H9 (cell line): ENCODE measurements around the gene UPF3A. TPM values are rescaled to one million over a fixed set of nuclear protein-coding genes. Genes with fewer than 3 reads are reported as not detected.
A peak's percentile ranks its signal among the peaks of the same experiment; 100 is the strongest.

Source experiments
- DNase-seq: peaks from one replicate; pipeline ENCODE4 v3.0.0-alpha.2; 2017
- H2AFZ ChIP-seq: one replicate; pipeline ENCODE4 v1.6.1; 2013; ENCODE audit warnings: mild to moderate bottlenecking, low read length, control low read depth, moderate library complexity
- H2AK5ac ChIP-seq: 2 replicates; pipeline ENCODE4 v1.6.1; 2013; ENCODE audit warnings: low read length, control low read depth, mixed read lengths; ENCODE audit not compliant: insufficient read length
- H2BK120ac ChIP-seq: one replicate; pipeline ENCODE4 v1.6.1; 2013; ENCODE audit warnings: low read depth, mild to moderate bottlenecking, low read length, control low read depth, inconsistent platforms; ENCODE audit not compliant: poor library complexity, severe bottlenecking
- H2BK12ac ChIP-seq: 2 replicates; pipeline ENCODE4 v1.6.1; 2013; ENCODE audit warnings: low read length, control low read depth, mixed read lengths, low read depth; ENCODE audit not compliant: insufficient read length
- H2BK15ac ChIP-seq: 2 replicates; pipeline ENCODE4 v1.6.1; 2013; ENCODE audit warnings: low read depth, low read length, control low read depth
- H2BK20ac ChIP-seq: one replicate; pipeline ENCODE4 v1.6.1; 2013; ENCODE audit warnings: low read depth, mild to moderate bottlenecking, low read length, control low read depth, inconsistent platforms; ENCODE audit not compliant: poor library complexity, severe bottlenecking
- H2BK5ac ChIP-seq: 2 replicates; pipeline ENCODE4 v1.6.1; 2013; ENCODE audit warnings: low read length, control low read depth, mixed read lengths; ENCODE audit not compliant: insufficient read length
- H3K14ac ChIP-seq: 2 replicates; pipeline ENCODE4 v1.6.1; 2013; ENCODE audit warnings: low read length, control low read depth; ENCODE audit not compliant: insufficient read depth
- H3K18ac ChIP-seq: 2 replicates; pipeline ENCODE4 v1.6.1; 2013; ENCODE audit warnings: low read depth, mild to moderate bottlenecking, mixed read lengths, low read length, control low read depth; ENCODE audit not compliant: insufficient read length
- H3K23ac ChIP-seq: 2 replicates; pipeline ENCODE4 v1.6.1; 2013; ENCODE audit warnings: low read length, control low read depth, mixed read lengths, low read depth; ENCODE audit not compliant: insufficient read length
- H3K23me2 ChIP-seq: 2 replicates; pipeline ENCODE4 v1.6.1; 2013; ENCODE audit warnings: low read depth, mild to moderate bottlenecking, mixed read lengths, low read length, control low read depth; ENCODE audit not compliant: insufficient read length, poor library complexity, severe bottlenecking
- H3K27ac ChIP-seq: 2 replicates; pipeline ENCODE4 v1.5.1; 2013; ENCODE audit warnings: low read length, control low read depth, mixed read lengths, low read depth; ENCODE audit not compliant: insufficient read length
- H3K27me3 ChIP-seq: 2 replicates; pipeline ENCODE4 v1.6.1; 2013; ENCODE audit warnings: low read length, control low read depth, inconsistent platforms; ENCODE audit not compliant: insufficient read depth
- H3K4ac ChIP-seq: 2 replicates; pipeline ENCODE4 v1.6.1; 2013; ENCODE audit warnings: low read depth, mild to moderate bottlenecking, control low read depth, inconsistent platforms, low read length, moderate library complexity
- H3K4me1 ChIP-seq: 2 replicates; pipeline ENCODE4 v1.6.1; 2013; ENCODE audit warnings: low read length, control low read depth, inconsistent platforms; ENCODE audit not compliant: insufficient read depth
- H3K4me2 ChIP-seq: 2 replicates; pipeline ENCODE4 v1.6.1; 2013; ENCODE audit warnings: low read length, control low read depth, mixed read lengths; ENCODE audit not compliant: insufficient read length, insufficient read depth
- H3K56ac ChIP-seq: 2 replicates; pipeline ENCODE4 v1.6.1; 2013; ENCODE audit warnings: low read depth, mild to moderate bottlenecking, mixed read lengths, low read length, control low read depth; ENCODE audit not compliant: insufficient read length
- H3K79me1 ChIP-seq: 2 replicates; pipeline ENCODE4 v1.6.1; 2013; ENCODE audit warnings: low read depth, mild to moderate bottlenecking, moderate library complexity, low read length, control low read depth, inconsistent platforms; ENCODE audit not compliant: insufficient read depth, poor library complexity, severe bottlenecking
- H3K79me2 ChIP-seq: 2 replicates; pipeline ENCODE4 v1.6.1; 2013; ENCODE audit warnings: low read length, control low read depth, inconsistent platforms; ENCODE audit not compliant: insufficient read depth
- H3K9ac ChIP-seq: 2 replicates; pipeline ENCODE4 v1.6.1; 2013; ENCODE audit warnings: low read length, control low read depth, mixed read lengths; ENCODE audit not compliant: insufficient read length; ENCODE audit errors: extremely low read depth
- H3K9me3 ChIP-seq: one replicate; pipeline ENCODE4 v1.6.1; 2013; ENCODE audit warnings: low read depth, low read length, inconsistent platforms; ENCODE audit not compliant: control insufficient read depth
- H3T11ph ChIP-seq: one replicate; pipeline ENCODE4 v1.6.1; 2013; ENCODE audit warnings: mild to moderate bottlenecking, low read length, control low read depth, inconsistent platforms
- H4K20me1 ChIP-seq: one replicate; pipeline ENCODE4 v1.6.1; 2013; ENCODE audit not compliant: control insufficient read depth, insufficient read length, insufficient read depth
- H4K5ac ChIP-seq: 2 replicates; pipeline ENCODE4 v1.6.1; 2013; ENCODE audit warnings: low read depth, mild to moderate bottlenecking, mixed read lengths, low read length, control low read depth; ENCODE audit not compliant: insufficient read length
- H4K8ac ChIP-seq: replicated peaks from 2 replicates; pipeline ENCODE4 v1.6.1; 2013; ENCODE audit warnings: low read length, control low read depth, mixed read lengths, low read depth; ENCODE audit not compliant: insufficient read length
- H4K91ac ChIP-seq: 2 replicates; pipeline ENCODE4 v1.6.1; 2013; ENCODE audit warnings: low read depth, mild to moderate bottlenecking, moderate library complexity, mixed read lengths, low read length, control low read depth; ENCODE audit not compliant: insufficient read length
- H3K27ac Mint-ChIP-seq, 3 experiments: 2 replicates in 2 of 3; 3 replicates in 1 of 3; pipeline ENCODE4 v1.8.0; 2020 to 2021; ENCODE audit warnings: mixed read lengths in 3 of 3, mild to moderate bottlenecking in 1 of 3, moderate library complexity in 1 of 3
- H3K27me3 Mint-ChIP-seq: 2 replicates; pipeline ENCODE4 v1.8.0; 2021; ENCODE audit warnings: low read depth, mild to moderate bottlenecking, moderate library complexity, mixed read lengths
- H3K36me3 Mint-ChIP-seq, 3 experiments: 2 replicates in 2 of 3; 3 replicates in 1 of 3; pipeline ENCODE4 v1.8.0; 2020 to 2021; ENCODE audit warnings: low read depth in 3 of 3, mixed read lengths in 3 of 3; ENCODE audit not compliant: insufficient read depth in 1 of 3
- H3K4me1 Mint-ChIP-seq, 2 experiments: 2 replicates each; pipeline ENCODE4 v1.8.0; 2020; ENCODE audit warnings: mixed read lengths in 2 of 2
- H3K4me3 Mint-ChIP-seq, 2 experiments: 2 replicates in 1 of 2; 3 replicates in 1 of 2; pipeline ENCODE4 v1.8.0; 2020 to 2021; ENCODE audit warnings: mild to moderate bottlenecking in 2 of 2, mixed read lengths in 2 of 2, moderate library complexity in 1 of 2
- H3K9me3 Mint-ChIP-seq, 2 experiments: 2 replicates in 1 of 2; 3 replicates in 1 of 2; pipeline ENCODE4 v1.8.0; 2020; ENCODE audit warnings: mild to moderate bottlenecking in 2 of 2, mixed read lengths in 2 of 2, moderate library complexity in 1 of 2
- CTCF ChIP-seq: fragments of 200-600 bp; sonication (generic); conservative IDR thresholded peaks from 3 replicates; pipeline ENCODE4 v1.8.0; 2021; ENCODE audit warnings: antibody characterized with exemption, mild to moderate bottlenecking
- WGBS: extraction: QIAGEN DNeasy Blood & Tissue Kit; methylation state at CpG from one replicate; pipeline ENCODE4 v1.1.7; 2013; ENCODE audit warnings: missing lambda C conversion rate, low lambda C conversion rate, mixed read lengths; ENCODE audit not compliant: insufficient read length; ENCODE audit errors: extremely low coverage; 5-methylcytosine and 5-hydroxymethylcytosine counted together
- total RNA-seq: library from RNA; stranded (reverse); gene quantifications from 2 replicates; pipeline ENCODE4 v1.2.1, GENCODE V29; 2021

Gene UPF3A
- total RNA-seq, 1 experiment from 2014 or later: 81.8 TPM

GRCh38 chr13:114261328-114261965 lies 20.0 kb upstream of the UPF3A start:
- no peak for DNase-seq
- Histone ChIP-seq H4K91ac (no peak overlapping the region), H4K5ac (no peak overlapping the region), H3K79me2 (no peaks in the 10 kb centered on the region), H3K79me1 (no peaks in the 10 kb centered on the region), H2AFZ (no peak overlapping the region), H3K4me2 (no peak overlapping the region), H3T11ph (no peak overlapping the region), H2BK5ac (no peak overlapping the region), H3K4me1 (no peaks in the 10 kb centered on the region), H4K20me1 (no peaks in the 10 kb centered on the region), H2BK120ac (no peak overlapping the region), H3K4ac (no peak overlapping the region), H3K23me2 (no peaks in the 10 kb centered on the region), H3K18ac (no peak overlapping the region), H3K27ac (no peak overlapping the region), H2AK5ac (no peak overlapping the region), H3K9ac (no peak overlapping the region), H2BK15ac (no peak overlapping the region), H3K56ac (no peak overlapping the region), H2BK20ac (no peak overlapping the region), H3K9me3 (no peaks in the 10 kb centered on the region), H3K23ac (no peak overlapping the region), H4K8ac (no peak overlapping the region), H3K14ac (no peak overlapping the region), H2BK12ac (no peak overlapping the region), H3K27me3 (no peaks in the 10 kb centered on the region)
- H3K9me3 Mint-ChIP-seq: no peaks in the 10 kb centered on the region
- WGBS: no CpG with 5 or more reads among the region's 3 CpGs
- peak overlapping the region in 2 of 3 experiments; percentile 26 to 62; a peak in 5 of 7 replicates for H3K27ac Mint-ChIP-seq
- TF ChIP-seq CTCF: no peak
- H3K27me3 Mint-ChIP-seq: no peaks in the 10 kb centered on the region; the same call in 1 of the 2 replicates
- H3K36me3 Mint-ChIP-seq: peaks cover 47 to 88% (median 83%) of the 10 kb centered on the region in 3 experiments; a peak in 6 of 7 replicates
- no peak overlapping the region for H3K4me3 Mint-ChIP-seq
- peaks cover 9 to 12% of the 10 kb centered on the region in 2 experiments for H3K4me1 Mint-ChIP-seq
